Lung (tissue), 12 donors: ENCODE results near the gene THY1. TPM values are rescaled to one million over a fixed set of nuclear protein-coding genes. Genes with fewer than 3 reads are reported as not detected.

Experiments
- ATAC-seq: fragments of 200-7000 bp; cut with Tn5 transposase; one replicate; pipeline ENCODE4 v1.9.1; 2020; ENCODE audit warnings: moderate number of reproducible peaks; ENCODE audit not compliant: insufficient read depth, low FRiP score
- DNase-seq, 3 donors: peaks; one replicate each; pipeline ENCODE4 v3.0.0-alpha.2; 2013 to 2017
- H3K27ac ChIP-seq, 2 donors: one replicate each; pipeline ENCODE4 v1.5.1; 2013; ENCODE audit warnings: mild to moderate bottlenecking in 2 of 2, moderate library complexity in 2 of 2, control low read depth in 1 of 2, inconsistent platforms in 1 of 2, low read depth in 1 of 2, low read length in 1 of 2
- H3K27me3 ChIP-seq, 3 donors: one replicate each; pipeline ENCODE4 v1.5.1; 2013; ENCODE audit warnings: low read length in 2 of 3; ENCODE audit not compliant: control insufficient read depth in 3 of 3, insufficient read depth in 3 of 3
- H3K36me3 ChIP-seq, 4 donors: one replicate each; pipeline ENCODE4 v1.5.1; 2013; ENCODE audit warnings: low read length in 4 of 4, mild to moderate bottlenecking in 1 of 4, moderate library complexity in 1 of 4; ENCODE audit not compliant: control insufficient read depth in 4 of 4, insufficient read depth in 4 of 4
- H3K4me1 ChIP-seq, 5 donors: one replicate each; pipeline ENCODE4 v1.5.1; 2013; ENCODE audit warnings: low read length in 5 of 5, mild to moderate bottlenecking in 2 of 5, moderate library complexity in 1 of 5; ENCODE audit not compliant: control insufficient read depth in 5 of 5, insufficient read depth in 5 of 5
- H3K4me3 ChIP-seq: one replicate; pipeline ENCODE4 v1.5.1; 2013; ENCODE audit warnings: mild to moderate bottlenecking, control low read depth, moderate library complexity
- H3K9ac ChIP-seq, 2 donors: one replicate each; pipeline ENCODE4 v1.5.1; 2013; ENCODE audit warnings: low read length in 2 of 2, control low read depth in 1 of 2; ENCODE audit not compliant: insufficient read depth in 1 of 2
- H3K9me3 ChIP-seq, 4 donors: one replicate each; pipeline ENCODE4 v1.5.1; 2013; ENCODE audit warnings: low read length in 3 of 4, mild to moderate bottlenecking in 1 of 4, moderate library complexity in 1 of 4; ENCODE audit not compliant: control insufficient read depth in 4 of 4, insufficient read depth in 3 of 4
- WGBS, 2 donors: extraction: QIAGEN DNeasy Blood & Tissue Kit; methylation state at CpG; one replicate each; pipeline ENCODE4 v1.1.7; 2013; 5-methylcytosine and 5-hydroxymethylcytosine counted together
- polyA plus RNA-seq, 2 donors: library from polyadenylated mRNA; stranded (reverse); fragments of 200-250 nt; gene quantifications; one replicate each; pipeline ENCODE4 v1.2.1, GENCODE V29; 2013
- total RNA-seq, 2 donors: library from RNA; depleted of rRNA in 1 of 2; stranded (reverse); fragments of >200 nt in 1 of 2; gene quantifications; one replicate each; pipeline ENCODE4 v1.2.1, GENCODE V29; 2014 to 2021
- TF ChIP-seq, protein P1 (sequence below): IDR thresholded peaks from 2 replicates; pipeline ENCODE4 v1.5.1; 2012; ENCODE audit warnings: mild to moderate bottlenecking; ENCODE audit errors: control extremely low read depth, extremely low read depth
- donor health status: control.
- donor health status: control.
- donor health status: Bipolar disorder and iron deficiency.
- donor health status: healthy.
- donor health status: DM: yes; HTN: yes; CAD: no.

The THY1 gene
- total and polyA plus RNA-seq, 4 donors: 5.1 to 44.2 (median 13.3) TPM

DNA sequence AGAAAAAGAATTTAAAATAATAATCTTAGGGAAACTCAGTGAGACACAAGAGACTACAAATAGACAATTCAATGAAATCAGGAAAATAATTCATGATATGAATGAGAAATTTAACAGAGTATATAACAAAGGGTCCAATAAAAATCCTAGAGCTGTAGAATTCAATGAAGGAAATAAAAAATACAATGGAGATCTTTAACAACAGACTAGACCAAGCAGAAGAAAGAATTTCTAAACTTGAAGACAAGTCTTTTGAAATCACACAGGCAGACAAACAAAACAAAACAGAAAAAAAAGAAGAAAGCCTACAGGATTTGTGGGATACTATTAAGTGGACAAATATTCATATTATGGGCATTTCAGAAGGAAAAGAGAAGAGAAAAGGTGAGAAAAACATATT is 25.2 kb downstream of the THY1 start:
- no peak for DNase-seq
- no peak overlapping the region for H3K4me3 ChIP-seq
- ATAC-seq: no peak
- H3K4me1 ChIP-seq: no peaks in the 10 kb centered on the region
- TF ChIP-seq, protein P1, sequence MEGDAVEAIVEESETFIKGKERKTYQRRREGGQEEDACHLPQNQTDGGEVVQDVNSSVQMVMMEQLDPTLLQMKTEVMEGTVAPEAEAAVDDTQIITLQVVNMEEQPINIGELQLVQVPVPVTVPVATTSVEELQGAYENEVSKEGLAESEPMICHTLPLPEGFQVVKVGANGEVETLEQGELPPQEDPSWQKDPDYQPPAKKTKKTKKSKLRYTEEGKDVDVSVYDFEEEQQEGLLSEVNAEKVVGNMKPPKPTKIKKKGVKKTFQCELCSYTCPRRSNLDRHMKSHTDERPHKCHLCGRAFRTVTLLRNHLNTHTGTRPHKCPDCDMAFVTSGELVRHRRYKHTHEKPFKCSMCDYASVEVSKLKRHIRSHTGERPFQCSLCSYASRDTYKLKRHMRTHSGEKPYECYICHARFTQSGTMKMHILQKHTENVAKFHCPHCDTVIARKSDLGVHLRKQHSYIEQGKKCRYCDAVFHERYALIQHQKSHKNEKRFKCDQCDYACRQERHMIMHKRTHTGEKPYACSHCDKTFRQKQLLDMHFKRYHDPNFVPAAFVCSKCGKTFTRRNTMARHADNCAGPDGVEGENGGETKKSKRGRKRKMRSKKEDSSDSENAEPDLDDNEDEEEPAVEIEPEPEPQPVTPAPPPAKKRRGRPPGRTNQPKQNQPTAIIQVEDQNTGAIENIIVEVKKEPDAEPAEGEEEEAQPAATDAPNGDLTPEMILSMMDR: no peak
- no peaks in the 10 kb centered on the region for H3K36me3 ChIP-seq
- H3K27me3 ChIP-seq: peaks cover 0 to 2% (median 2%) of the 10 kb centered on the region in 3 donors
- H3K27ac ChIP-seq: no peak overlapping the region
- peaks cover 0 to 16% (median 6%) of the 10 kb centered on the region in 4 donors for H3K9me3 ChIP-seq
- no peak overlapping the region for H3K9ac ChIP-seq

DNA sequence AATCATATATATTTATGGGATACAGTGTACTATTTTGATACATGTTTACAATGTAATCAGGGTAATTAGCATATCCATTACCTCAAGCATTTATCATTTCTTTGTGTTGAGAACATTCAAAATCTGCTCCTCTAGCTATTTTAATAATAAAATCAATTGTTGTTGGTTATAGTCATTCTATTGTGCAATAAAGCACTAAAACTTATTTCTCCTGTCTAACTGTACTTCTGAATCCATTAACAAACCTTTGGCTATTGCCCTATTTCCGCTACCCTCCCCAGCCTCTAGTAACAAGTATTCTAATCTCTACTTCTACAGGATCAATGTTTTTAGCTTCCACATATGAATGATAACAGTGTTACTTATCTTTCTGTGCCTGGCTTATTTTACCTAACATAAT is 26.1 kb downstream of the THY1 start:
- Histone ChIP-seq H3K9ac (no peak overlapping the region), H3K4me1 (no peaks in the 10 kb centered on the region), H3K9me3 (peaks cover 0 to 16% (median 5%) of the 10 kb centered on the region in 4 donors), H3K27ac (no peak overlapping the region), H3K36me3 (no peaks in the 10 kb centered on the region), H3K4me3 (no peak overlapping the region), H3K27me3 (peaks cover 0 to 2% (median 2%) of the 10 kb centered on the region in 3 donors)
- no peak for ATAC-seq
- 93 to 97% methylated on average over 1 of the region's 1 CpG for WGBS, 2 donors
- DNase-seq: no peak
- TF ChIP-seq, protein P1: no peak

DNA sequence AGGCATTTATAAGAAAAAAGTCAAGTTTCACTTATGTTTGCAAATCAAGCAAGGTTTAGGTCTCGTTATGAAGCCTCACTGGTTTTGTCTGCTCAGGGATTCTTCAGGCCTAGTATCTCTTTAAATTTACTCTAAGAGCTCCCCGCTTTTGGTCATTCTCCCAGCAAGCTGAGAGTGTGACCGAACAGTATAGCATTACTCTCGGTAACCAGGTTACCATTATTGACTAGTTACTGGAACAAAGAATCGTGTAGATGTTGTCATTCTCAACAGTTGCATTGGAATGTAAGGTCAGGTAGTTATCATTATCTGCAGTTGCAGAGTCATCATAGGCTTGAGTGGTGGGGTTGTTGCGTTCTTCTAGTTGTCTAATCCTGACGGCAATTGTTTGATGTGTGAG is 31.7 kb downstream of the THY1 start:
- no peaks in the 10 kb centered on the region for H3K9me3 ChIP-seq
- no peaks in the 10 kb centered on the region for H3K4me1 ChIP-seq
- H3K4me3 ChIP-seq: no peak overlapping the region
- TF ChIP-seq, protein P1: no peak
- ATAC-seq: no peak
- no peak overlapping the region for H3K27ac ChIP-seq
- DNase-seq: no peak
- H3K9ac ChIP-seq: no peak overlapping the region
- no peaks in the 10 kb centered on the region for H3K36me3 ChIP-seq
- H3K27me3 ChIP-seq: peaks cover 0 to 2% (median 2%) of the 10 kb centered on the region in 3 donors
- 91 to 93% methylated on average over 7 of the region's 7 CpGs for WGBS, 2 donors

DNA sequence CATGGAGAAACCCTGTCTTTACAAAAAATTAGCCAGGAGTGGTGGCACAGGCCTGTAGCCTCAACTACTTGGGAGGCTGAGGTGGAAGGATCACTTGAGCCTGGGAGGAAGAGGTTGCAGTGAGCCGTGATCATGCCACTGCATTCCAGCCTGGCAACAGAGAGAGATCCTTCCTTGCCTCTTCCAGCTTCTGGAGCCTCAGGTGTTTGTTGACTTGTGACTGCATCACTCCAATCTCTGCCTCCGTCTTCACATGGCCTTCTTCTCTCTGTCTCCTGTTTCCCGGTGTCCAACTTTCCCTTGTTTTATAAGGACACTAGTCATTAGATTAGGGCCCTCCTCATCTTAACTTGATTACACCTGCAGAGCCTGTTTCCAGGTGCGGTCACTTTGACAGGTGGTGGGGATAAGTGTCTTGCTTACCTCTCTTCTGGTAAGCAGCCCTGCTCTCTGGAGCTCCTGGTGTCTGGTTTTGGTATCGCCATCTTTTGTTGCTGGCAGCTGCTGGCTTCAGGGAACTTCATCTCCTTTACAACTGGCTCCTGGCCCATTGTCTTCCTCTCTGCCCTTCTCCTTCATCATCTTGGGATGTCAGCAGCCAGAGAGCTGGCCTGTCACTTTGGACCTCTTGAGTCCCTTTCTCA is 33.2 kb downstream of the THY1 start:
- Histone ChIP-seq H3K27me3 (peaks cover 0 to 2% (median 0%) of the 10 kb centered on the region in 3 donors), H3K27ac (no peak overlapping the region), H3K4me1 (no peaks in the 10 kb centered on the region), H3K4me3 (no peak overlapping the region), H3K9ac (no peak overlapping the region), H3K36me3 (no peaks in the 10 kb centered on the region), H3K9me3 (no peaks in the 10 kb centered on the region)
- no peak for DNase-seq
- 77 to 80% methylated on average over 5 of the region's 5 CpGs for WGBS, 2 donors
- no peak for ATAC-seq
- TF ChIP-seq, protein P1: no peak
